ENCODE data around the gene CCDC88A. TPM values are rescaled to one million over a fixed set of nuclear protein-coding genes. Genes with fewer than 3 reads are reported as not detected.
"Not testable (repeated sequence)": the region's sequence is repeated elsewhere in the genome, so short reads cannot be mapped to it uniquely, and the experiment has no call there.

Gene CCDC88A
- total RNA-seq, 1 donor from 2014 or later, result 20.3 TPM

DNA sequence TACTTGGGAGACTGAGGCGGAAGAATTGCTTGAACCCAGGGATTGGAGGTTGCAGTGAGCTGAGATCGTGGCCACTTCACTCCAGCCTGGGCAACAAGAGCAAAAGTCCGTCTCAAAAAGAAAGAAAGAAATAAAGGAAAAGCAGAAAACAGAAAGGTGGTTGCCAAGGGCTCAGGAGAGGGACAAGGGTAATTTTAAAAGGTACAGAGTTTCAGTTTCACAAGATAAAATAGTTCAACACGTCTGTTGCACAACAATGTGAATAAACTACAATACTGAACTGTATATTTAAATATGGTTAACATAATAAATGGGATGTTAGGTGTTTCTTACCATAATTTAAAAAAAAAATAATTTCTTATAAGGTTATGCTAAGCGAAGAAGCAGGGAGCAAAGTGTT lies 174.2 kb downstream of the CCDC88A start:
- FAIRE-seq (no peak), DNase-seq (ENCODE audit: low read depth) (no peak)
- H3K27me3 ChIP-seq (ENCODE audit: control insufficient read depth, insufficient read depth, low read length), result no peaks in the 10 kb centered on the region
- peaks cover 9% of the 10 kb centered on the region for H3K36me3 ChIP-seq (ENCODE audit: control insufficient read depth, insufficient read depth, low read length)
- H3K4me3 ChIP-seq (ENCODE audit: low read depth, low read length), result no peak overlapping the region
- TF ChIP-seq, protein P1, sequence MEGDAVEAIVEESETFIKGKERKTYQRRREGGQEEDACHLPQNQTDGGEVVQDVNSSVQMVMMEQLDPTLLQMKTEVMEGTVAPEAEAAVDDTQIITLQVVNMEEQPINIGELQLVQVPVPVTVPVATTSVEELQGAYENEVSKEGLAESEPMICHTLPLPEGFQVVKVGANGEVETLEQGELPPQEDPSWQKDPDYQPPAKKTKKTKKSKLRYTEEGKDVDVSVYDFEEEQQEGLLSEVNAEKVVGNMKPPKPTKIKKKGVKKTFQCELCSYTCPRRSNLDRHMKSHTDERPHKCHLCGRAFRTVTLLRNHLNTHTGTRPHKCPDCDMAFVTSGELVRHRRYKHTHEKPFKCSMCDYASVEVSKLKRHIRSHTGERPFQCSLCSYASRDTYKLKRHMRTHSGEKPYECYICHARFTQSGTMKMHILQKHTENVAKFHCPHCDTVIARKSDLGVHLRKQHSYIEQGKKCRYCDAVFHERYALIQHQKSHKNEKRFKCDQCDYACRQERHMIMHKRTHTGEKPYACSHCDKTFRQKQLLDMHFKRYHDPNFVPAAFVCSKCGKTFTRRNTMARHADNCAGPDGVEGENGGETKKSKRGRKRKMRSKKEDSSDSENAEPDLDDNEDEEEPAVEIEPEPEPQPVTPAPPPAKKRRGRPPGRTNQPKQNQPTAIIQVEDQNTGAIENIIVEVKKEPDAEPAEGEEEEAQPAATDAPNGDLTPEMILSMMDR (IDR thresholded peaks at IDR 0.05; ENCODE audit: insufficient read depth, low read length, severe bottlenecking), result no peak

DNA sequence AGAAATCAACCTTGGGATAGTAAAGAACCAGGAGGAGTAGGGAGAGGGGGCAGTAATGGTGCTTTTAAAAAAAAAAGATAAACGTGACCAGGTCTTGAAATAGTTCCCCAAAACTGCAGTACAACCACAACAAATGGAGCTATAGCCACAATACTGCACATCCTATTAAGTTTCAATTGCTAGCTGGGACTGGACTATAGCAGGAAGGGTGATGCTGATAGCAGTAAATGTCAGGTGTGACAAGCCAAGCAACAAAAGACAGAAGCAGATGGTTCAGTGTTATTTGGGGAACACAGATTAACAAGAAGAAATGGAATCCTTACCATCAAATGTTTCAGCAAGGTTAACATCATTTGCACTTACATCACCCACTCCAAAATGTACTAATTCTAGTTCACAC lies 177.0 kb downstream of the CCDC88A start:
- TF ChIP-seq, protein P1 (IDR thresholded peaks at IDR 0.05; ENCODE audit: insufficient read depth, low read length, severe bottlenecking), result no peak
- no peaks in the 10 kb centered on the region for H3K27me3 ChIP-seq (ENCODE audit: control insufficient read depth, insufficient read depth, low read length)
- DNase-seq (ENCODE audit: low read depth) (no peak), FAIRE-seq (no peak)
- H3K4me3 ChIP-seq (ENCODE audit: low read depth, low read length), result no peak overlapping the region
- H3K36me3 ChIP-seq (ENCODE audit: control insufficient read depth, insufficient read depth, low read length), result peaks cover 5% of the 10 kb centered on the region

DNA sequence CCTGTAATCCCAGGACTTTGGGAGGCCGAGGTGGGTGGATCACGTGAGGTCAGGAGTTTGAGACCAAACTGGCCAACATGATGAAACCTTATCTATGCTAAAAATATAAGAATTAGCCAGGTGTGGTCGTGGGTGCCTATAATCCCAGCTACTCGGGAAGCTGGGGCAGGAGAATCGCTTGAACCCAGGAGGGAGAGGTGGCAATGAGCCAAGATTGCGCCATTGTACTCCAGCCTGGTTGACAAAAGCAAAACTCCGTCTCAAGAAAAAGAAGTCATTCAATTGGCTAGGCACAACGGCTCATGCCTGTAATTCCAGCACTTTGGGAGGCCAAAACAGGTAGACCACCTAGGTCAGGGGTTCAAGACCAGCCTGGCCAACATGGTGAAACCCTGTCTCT lies 178.1 kb downstream of the CCDC88A start:
- not testable (repeated sequence) for DNase-seq (ENCODE audit: low read depth); H3K4me3 ChIP-seq (ENCODE audit: low read depth, low read length); FAIRE-seq; H3K27me3 ChIP-seq (ENCODE audit: control insufficient read depth, insufficient read depth, low read length); H3K36me3 ChIP-seq (ENCODE audit: control insufficient read depth, insufficient read depth, low read length)

DNA sequence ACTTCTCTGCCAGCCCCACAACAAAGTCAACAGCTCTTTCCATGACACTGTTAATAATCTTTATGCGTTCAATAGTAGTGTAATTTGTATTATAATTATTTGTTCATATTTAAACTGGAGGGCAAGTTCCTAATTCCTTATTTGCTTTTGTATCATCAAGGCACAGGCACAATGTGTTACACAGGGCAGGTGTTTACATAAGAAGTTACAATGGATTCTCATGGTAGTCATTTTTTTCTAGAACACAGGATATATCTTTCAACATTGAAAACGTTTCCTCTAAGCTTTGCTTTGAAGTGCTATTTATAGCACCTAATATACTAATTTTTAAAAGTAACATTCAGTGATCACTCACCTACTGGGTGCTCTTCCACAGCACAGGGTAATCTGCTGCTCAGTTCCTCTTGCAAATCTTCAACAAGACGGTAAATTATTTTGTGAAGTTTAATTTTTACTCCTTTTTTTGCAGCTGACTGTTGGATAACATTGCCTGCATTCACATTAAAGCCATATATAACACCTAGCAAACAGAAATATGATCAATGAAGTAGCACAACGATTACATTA lies 179.9 kb downstream of the CCDC88A start:
- no peak for FAIRE-seq
- no peak overlapping the region for H3K4me3 ChIP-seq (ENCODE audit: low read depth, low read length)
- TF ChIP-seq, protein P1 (IDR thresholded peaks at IDR 0.05; ENCODE audit: insufficient read depth, low read length, severe bottlenecking), result no peak
- peaks cover 4% of the 10 kb centered on the region for H3K36me3 ChIP-seq (ENCODE audit: control insufficient read depth, insufficient read depth, low read length)
- DNase-seq (ENCODE audit: low read depth), result no peak
- no peaks in the 10 kb centered on the region for H3K27me3 ChIP-seq (ENCODE audit: control insufficient read depth, insufficient read depth, low read length)

Other genes starting within 250 kb of the CCDC88A start
- 6.8 and 10.1 TPM in 2 replicates for gene CLHC1, start 187.6 kb downstream of the CCDC88A start, total RNA-seq
- 949 and 1,648 TPM in 2 replicates for gene RPS27A, start 187.2 kb downstream of the CCDC88A start, total RNA-seq
- 70.0 and 72.1 TPM in 2 replicates for gene MTIF2, start 150.6 kb downstream of the CCDC88A start, total RNA-seq
- 12.4 and 24.1 TPM in 2 replicates for gene CFAP36, start 99.9 kb upstream of the CCDC88A start, total RNA-seq
- gene PPP4R3B, start 197.8 kb upstream of the CCDC88A start, total RNA-seq, result 42.9 and 57.7 TPM in 2 replicates

Data from bronchial epithelial cell (primary cell).